Suprapubic skin (tissue), 4 donors: Measurements from ENCODE around the gene EPHA2. TPM values are rescaled to one million over a fixed set of nuclear protein-coding genes. Genes with fewer than 3 reads are reported as not detected.

Experiments
- DNase-seq, 2 donors: peaks; one replicate each; pipeline ENCODE4 v3.0.0-alpha.2; 2019; ENCODE audit warnings: low spot score in 2 of 2
- H3K27ac ChIP-seq: fragments of 200-600 bp; sonication (generic); one replicate; pipeline ENCODE4 v1.5.1; 2019
- H3K27me3 ChIP-seq: fragments of 200-600 bp; sonication (generic); one replicate; pipeline ENCODE4 v1.5.1; 2019
- H3K36me3 ChIP-seq: fragments of 200-600 bp; sonication (generic); one replicate; pipeline ENCODE4 v1.5.1; 2019
- H3K4me1 ChIP-seq: fragments of 200-600 bp; sonication (generic); one replicate; pipeline ENCODE4 v1.5.1; 2019
- H3K4me3 ChIP-seq: fragments of 200-600 bp; sonication (generic); one replicate; pipeline ENCODE4 v1.5.1; 2019; ENCODE audit warnings: mild to moderate bottlenecking
- H3K9me3 ChIP-seq: fragments of 200-600 bp; sonication (generic); one replicate; pipeline ENCODE4 v1.5.1; 2019
- EP300 ChIP-seq: sonication (generic); formaldehyde crosslinking; IDR thresholded peaks from one replicate; pipeline ENCODE4 v1.6.1; 2017; ENCODE audit warnings: antibody characterized with exemption
- POLR2A ChIP-seq, 2 donors: fragments of 450-650 bp; IDR thresholded peaks; one replicate each; pipeline ENCODE4 v1.6.1; 2017; ENCODE audit warnings: antibody characterized with exemption in 2 of 2, mild to moderate bottlenecking in 2 of 2, moderate library complexity in 2 of 2
- POLR2AphosphoS5 ChIP-seq, 3 donors: sonication (generic); formaldehyde crosslinking; IDR thresholded peaks; one replicate each; pipeline ENCODE4 v1.6.1; 2017; ENCODE audit warnings: antibody characterized with exemption in 3 of 3
- WGBS: methylation state at CpG from one replicate; pipeline ENCODE4 v1.1.5; 2018; 5-methylcytosine and 5-hydroxymethylcytosine counted together
- total RNA-seq, 4 donors: library from RNA; depleted of rRNA; stranded (reverse); fragments of >200 nt; gene quantifications; one replicate each; pipeline ENCODE4 v1.1.0, GENCODE V29; 2016
- TF ChIP-seq, protein P1 (sequence below), 2 donors: fragments of 200-600 bp in 1 of 2; fragments of 450-650 bp in 1 of 2; sonication (generic) in 1 of 2; IDR thresholded peaks; one replicate each; pipeline ENCODE4 v1.5.1; 2016 to 2019; ENCODE audit warnings: antibody characterized with exemption in 2 of 2, mild to moderate bottlenecking in 1 of 2, moderate library complexity in 1 of 2

EPHA2 gene
- total RNA-seq, 4 donors from 2014 or later, result 59.0 to 145 (median 104) TPM

DNA sequence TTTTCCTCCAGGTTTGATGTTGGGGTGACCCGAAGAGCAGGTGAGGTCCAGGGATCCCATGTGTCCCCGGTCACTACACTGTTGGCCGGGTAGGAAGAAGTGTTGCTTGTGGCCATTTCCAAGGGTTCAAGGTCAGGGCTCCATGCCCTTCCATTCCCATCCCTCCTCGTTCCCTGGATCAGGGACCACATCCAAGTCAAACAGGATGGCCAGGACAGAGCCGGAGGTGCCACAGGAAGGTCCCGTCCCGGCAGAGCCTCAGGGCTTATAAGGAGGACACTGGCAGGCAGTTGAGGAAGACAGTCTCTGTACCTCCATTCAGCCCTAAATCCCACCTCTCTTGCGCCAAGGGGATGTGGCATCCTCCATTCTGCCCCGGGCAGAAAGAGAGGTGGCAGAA lies 60.4 kb downstream of the EPHA2 start:
- Histone ChIP-seq H3K27me3 (no peaks in the 10 kb centered on the region), H3K9me3 (no peaks in the 10 kb centered on the region), H3K36me3 (no peaks in the 10 kb centered on the region), H3K4me1 (peaks cover 23% of the 10 kb centered on the region), H3K27ac (no peak overlapping the region), H3K4me3 (no peak overlapping the region)
- WGBS, result 70% methylated on average over 9 of the region's 9 CpGs
- TF ChIP-seq POLR2A (IDR thresholded peaks at IDR 0.05), result no peak
- no peak for TF ChIP-seq EP300
- TF ChIP-seq, protein P1, sequence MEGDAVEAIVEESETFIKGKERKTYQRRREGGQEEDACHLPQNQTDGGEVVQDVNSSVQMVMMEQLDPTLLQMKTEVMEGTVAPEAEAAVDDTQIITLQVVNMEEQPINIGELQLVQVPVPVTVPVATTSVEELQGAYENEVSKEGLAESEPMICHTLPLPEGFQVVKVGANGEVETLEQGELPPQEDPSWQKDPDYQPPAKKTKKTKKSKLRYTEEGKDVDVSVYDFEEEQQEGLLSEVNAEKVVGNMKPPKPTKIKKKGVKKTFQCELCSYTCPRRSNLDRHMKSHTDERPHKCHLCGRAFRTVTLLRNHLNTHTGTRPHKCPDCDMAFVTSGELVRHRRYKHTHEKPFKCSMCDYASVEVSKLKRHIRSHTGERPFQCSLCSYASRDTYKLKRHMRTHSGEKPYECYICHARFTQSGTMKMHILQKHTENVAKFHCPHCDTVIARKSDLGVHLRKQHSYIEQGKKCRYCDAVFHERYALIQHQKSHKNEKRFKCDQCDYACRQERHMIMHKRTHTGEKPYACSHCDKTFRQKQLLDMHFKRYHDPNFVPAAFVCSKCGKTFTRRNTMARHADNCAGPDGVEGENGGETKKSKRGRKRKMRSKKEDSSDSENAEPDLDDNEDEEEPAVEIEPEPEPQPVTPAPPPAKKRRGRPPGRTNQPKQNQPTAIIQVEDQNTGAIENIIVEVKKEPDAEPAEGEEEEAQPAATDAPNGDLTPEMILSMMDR (IDR thresholded peaks at IDR 0.05), result no peak
- TF ChIP-seq POLR2AphosphoS5 (IDR thresholded peaks at IDR 0.05), result no peak
- DNase-seq, result no peak

DNA sequence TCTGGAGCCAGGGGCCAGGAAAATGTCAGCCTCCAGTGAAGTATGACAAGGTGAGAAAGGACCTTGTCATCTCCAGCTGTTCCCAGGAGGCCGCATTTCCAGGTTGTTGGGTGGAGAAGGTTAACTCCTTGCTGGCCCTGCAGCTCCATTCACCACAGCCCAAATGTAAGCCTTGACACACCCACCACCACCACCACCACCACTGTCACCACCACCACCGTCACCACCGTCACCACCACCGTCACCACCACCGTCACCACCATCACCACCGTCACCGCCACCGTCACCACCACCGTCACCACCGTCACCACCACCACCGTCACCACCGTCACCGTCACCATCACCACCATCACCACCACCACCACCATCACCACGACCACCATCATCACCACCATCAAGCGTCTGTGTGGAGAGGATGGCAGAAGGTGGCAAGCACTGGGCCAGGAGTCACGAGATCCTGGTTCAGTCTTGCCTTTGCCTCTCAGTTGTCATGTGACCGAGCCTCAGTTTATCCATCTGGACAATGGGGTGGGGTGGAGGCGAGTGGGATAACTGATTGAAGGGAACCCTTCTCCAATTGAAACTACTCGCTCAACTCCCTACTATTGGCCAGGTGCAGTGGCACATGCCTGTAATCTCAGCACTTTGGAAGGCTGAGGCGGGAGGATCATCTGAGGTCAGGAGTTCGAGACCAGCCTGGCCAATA lies 61.3 kb downstream of the EPHA2 start:
- Histone ChIP-seq H3K36me3 (no peaks in the 10 kb centered on the region), H3K27me3 (no peaks in the 10 kb centered on the region), H3K9me3 (no peaks in the 10 kb centered on the region), H3K4me1 (peaks cover 28% of the 10 kb centered on the region), H3K4me3 (no peak overlapping the region), H3K27ac (no peak overlapping the region)
- DNase-seq, result no peak
- TF ChIP-seq POLR2AphosphoS5 (IDR thresholded peaks at IDR 0.05), result no peak
- no peak for TF ChIP-seq POLR2A (IDR thresholded peaks at IDR 0.05)
- TF ChIP-seq EP300, result no peak
- TF ChIP-seq, protein P1 (IDR thresholded peaks at IDR 0.05), result no peak
- WGBS, result 90% methylated on average over 21 of the region's 21 CpGs

DNA sequence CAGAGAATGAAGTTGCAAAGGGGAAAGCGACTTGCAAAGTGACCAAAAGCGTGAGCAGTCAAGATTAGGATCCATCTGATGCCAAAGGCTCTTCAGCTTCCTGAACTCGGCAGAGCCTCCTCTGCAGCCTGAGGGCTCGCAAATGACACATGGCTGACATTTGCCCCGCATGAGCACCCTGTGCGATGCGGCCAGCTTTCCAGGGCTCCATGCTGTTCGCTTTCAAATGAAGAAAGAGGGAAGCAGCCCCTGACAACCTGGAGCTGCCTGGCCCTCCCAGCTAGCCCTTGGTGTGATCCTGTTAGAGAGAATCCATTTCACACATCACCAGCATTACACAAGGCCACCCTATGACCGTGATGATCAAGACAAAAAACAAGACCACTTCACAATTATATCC lies 62.3 kb downstream of the EPHA2 start:
- WGBS, result 71% methylated on average over 9 of the region's 9 CpGs
- Histone ChIP-seq H3K27ac (no peak overlapping the region), H3K27me3 (no peaks in the 10 kb centered on the region), H3K9me3 (no peaks in the 10 kb centered on the region), H3K4me3 (no peak overlapping the region), H3K4me1 (peaks cover 37% of the 10 kb centered on the region), H3K36me3 (no peaks in the 10 kb centered on the region)
- no peak for TF ChIP-seq POLR2AphosphoS5 (IDR thresholded peaks at IDR 0.05)
- TF ChIP-seq EP300, result no peak
- TF ChIP-seq, protein P1 (IDR thresholded peaks at IDR 0.05), result no peak
- TF ChIP-seq POLR2A (IDR thresholded peaks at IDR 0.05), result no peak
- DNase-seq, result no peak

DNA sequence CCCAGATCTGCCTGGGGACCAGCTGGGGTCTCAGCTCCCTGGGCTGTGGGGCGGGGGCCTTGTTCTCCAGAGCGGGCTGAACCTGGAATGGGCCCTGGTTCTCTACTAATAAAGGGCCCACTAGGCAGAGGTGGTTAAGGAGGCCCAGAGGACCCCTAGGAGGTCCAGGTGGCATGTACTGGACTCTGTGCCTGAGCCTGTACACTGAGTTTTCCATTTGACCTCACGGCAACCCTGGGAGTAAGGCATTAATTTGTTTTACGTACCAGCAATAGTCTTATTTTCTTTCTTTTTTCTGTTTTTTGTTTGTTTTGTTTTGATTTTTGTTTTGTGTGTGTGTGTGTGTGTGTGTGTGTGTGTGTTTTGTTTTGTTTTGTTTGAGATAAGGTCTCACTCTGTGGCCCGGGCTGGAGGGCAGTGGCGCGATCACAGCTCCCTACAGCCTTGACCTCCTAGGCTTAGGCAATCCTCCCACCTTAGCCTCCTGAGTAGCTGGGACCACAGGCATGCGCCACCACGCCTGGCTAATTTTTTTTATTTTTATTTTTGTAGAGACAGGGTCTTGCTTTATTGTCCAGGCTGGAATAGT lies 62.9 kb downstream of the EPHA2 start:
- TF ChIP-seq POLR2A (IDR thresholded peaks at IDR 0.05) (no peak), EP300 (no peak), POLR2AphosphoS5 (IDR thresholded peaks at IDR 0.05) (no peak)
- TF ChIP-seq, protein P1 (IDR thresholded peaks at IDR 0.05), result no peak
- no peaks in the 10 kb centered on the region for H3K27me3 ChIP-seq
- H3K4me3 ChIP-seq, result no peak overlapping the region
- WGBS, result 89% methylated on average over 9 of the region's 9 CpGs
- no peaks in the 10 kb centered on the region for H3K36me3 ChIP-seq
- H3K4me1 ChIP-seq, result peaks cover 43% of the 10 kb centered on the region
- H3K27ac ChIP-seq, result peak overlapping the region; percentile 72
- H3K9me3 ChIP-seq, result no peaks in the 10 kb centered on the region
- no peak for DNase-seq

DNA sequence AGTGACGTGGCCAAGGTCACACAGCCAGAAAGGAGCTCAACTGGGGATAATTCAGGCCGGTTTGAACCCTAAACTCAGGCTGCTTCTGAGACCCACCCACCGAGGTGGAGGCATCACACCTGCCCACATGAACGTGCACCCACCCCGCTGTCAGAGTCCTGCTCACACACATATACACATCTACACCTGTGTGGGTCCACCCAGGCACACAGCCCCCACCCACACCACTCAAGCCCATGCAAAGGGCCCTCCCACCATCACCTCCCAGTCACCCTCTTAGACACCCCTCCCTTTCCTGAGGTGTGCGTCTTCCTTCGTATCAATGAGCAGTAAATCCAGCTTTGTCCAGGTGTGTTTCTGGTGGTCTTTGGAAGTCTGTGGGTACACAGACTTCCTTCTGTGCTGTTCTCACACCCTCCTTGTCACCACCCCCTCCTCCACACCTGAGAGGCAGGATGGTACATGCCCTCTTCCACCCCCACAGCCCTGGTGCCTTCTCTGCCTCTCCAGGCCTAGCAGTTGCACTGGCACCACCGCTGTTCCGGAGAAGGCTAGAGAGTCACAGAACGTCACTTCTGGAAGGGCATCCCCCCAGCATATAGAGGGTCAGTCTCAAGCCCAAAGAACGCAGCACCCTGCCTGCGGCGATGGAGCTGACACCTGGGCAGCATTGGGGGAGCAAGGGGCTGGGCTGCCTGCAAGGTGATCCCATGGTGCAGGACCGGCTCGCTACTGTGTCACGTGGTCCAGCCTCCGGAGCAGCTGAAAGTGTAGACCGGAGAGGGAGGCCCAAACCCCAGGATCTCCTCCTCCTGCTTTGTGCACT lies 63.6 kb downstream of the EPHA2 start:
- peak overlapping the region; percentile 72 for H3K27ac ChIP-seq
- no peak for DNase-seq
- H3K36me3 ChIP-seq, result no peaks in the 10 kb centered on the region
- H3K4me1 ChIP-seq, result peaks cover 47% of the 10 kb centered on the region
- H3K4me3 ChIP-seq, result no peak overlapping the region
- no peaks in the 10 kb centered on the region for H3K9me3 ChIP-seq
- TF ChIP-seq, protein P1 (IDR thresholded peaks at IDR 0.05), result no peak
- TF ChIP-seq EP300, result no peak
- TF ChIP-seq POLR2A (IDR thresholded peaks at IDR 0.05), result no peak
- no peak for TF ChIP-seq POLR2AphosphoS5 (IDR thresholded peaks at IDR 0.05)
- no peaks in the 10 kb centered on the region for H3K27me3 ChIP-seq
- 72% methylated on average over 7 of the region's 18 CpGs for whole genome bisulfite sequencing
